Astrocyte (in vitro differentiated cells and primary cell): ENCODE results near the gene F12.

ENCODE experiments used
- EZH2 ChIP-seq: IDR thresholded peaks from 2 replicates; pipeline ENCODE4 v1.6.1; 2012; ENCODE audit warnings: mild to moderate bottlenecking, low read length, inconsistent platforms; ENCODE audit not compliant: insufficient read depth
- TF ChIP-seq, protein P1 (sequence below): IDR thresholded peaks from 2 replicates; pipeline ENCODE4 v1.5.1; 2011; ENCODE audit warnings: low read depth, mild to moderate bottlenecking, inconsistent platforms, low read length, moderate library complexity; ENCODE audit not compliant: insufficient read depth

DNA sequence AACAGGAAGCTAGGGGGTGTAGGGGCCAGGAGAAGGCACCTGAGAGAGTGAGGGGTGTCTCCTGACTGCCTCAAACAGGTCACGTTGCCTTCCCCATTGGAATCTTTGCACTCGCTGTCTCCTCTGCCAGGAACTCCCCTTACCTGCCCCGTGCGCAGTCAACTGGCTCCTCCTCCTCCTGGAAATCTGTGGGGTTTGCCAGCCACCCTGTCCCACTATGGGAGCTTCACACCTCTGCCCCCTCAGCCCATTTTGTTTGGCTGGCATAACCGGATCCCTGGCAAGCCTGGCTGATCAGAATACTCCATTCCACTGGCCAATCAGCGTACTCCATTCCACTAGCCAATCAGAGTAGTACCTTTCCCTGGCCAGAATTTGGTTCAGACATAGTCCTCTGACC, 35.6 kb downstream of the F12 start:
- TF ChIP-seq, protein P1, sequence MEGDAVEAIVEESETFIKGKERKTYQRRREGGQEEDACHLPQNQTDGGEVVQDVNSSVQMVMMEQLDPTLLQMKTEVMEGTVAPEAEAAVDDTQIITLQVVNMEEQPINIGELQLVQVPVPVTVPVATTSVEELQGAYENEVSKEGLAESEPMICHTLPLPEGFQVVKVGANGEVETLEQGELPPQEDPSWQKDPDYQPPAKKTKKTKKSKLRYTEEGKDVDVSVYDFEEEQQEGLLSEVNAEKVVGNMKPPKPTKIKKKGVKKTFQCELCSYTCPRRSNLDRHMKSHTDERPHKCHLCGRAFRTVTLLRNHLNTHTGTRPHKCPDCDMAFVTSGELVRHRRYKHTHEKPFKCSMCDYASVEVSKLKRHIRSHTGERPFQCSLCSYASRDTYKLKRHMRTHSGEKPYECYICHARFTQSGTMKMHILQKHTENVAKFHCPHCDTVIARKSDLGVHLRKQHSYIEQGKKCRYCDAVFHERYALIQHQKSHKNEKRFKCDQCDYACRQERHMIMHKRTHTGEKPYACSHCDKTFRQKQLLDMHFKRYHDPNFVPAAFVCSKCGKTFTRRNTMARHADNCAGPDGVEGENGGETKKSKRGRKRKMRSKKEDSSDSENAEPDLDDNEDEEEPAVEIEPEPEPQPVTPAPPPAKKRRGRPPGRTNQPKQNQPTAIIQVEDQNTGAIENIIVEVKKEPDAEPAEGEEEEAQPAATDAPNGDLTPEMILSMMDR: no peak
- TF ChIP-seq EZH2: no peak
